ENCODE data around the gene SAPCD1.

Gene SAPCD1

GRCh38 chr6:31752739-31753319 is 9.6 kb upstream of the SAPCD1 start:
- no peak for DNase-seq (ENCODE audit: low read depth)

GRCh38 chr6:31758281-31758680 is 4.2 kb upstream of the SAPCD1 start:
- DNase-seq (ENCODE audit: low read depth): no peak

- DNase-seq (ENCODE audit: low read depth): no peak
Measured at GRCh38 chr6:31760790-31761189, 1.7 kb upstream of the SAPCD1 start.

- DNase-seq (ENCODE audit: low read depth): no peak
Measured at GRCh38 chr6:31761343-31761742, 1.1 kb upstream of the SAPCD1 start.

GRCh38 chr6:31762878-31763618 is 592 bp downstream of the SAPCD1 start:
- DNase-seq (ENCODE audit: low read depth): no peak

GRCh38 chr6:31763619-31763940 is 1.1 kb downstream of the SAPCD1 start:
- no peak for DNase-seq (ENCODE audit: low read depth)

GRCh38 chr6:31764198-31764597 is 1.7 kb downstream of the SAPCD1 start:
- no peak for DNase-seq (ENCODE audit: low read depth)

GRCh38 chr6:31765559-31765909 is 3.1 kb downstream of the SAPCD1 start:
- no peak for DNase-seq (ENCODE audit: low read depth)

GRCh38 chr6:31765910-31766794 is 3.7 kb downstream of the SAPCD1 start:
- DNase-seq (ENCODE audit: low read depth): no peak

- DNase-seq (ENCODE audit: low read depth): no peak
Measured at GRCh38 chr6:31767096-31767645, 4.7 kb downstream of the SAPCD1 start.

- no peak for DNase-seq (ENCODE audit: low read depth)
Measured at GRCh38 chr6:31768363-31769257, 6.2 kb downstream of the SAPCD1 start.

- peak; percentile 63 for DNase-seq (ENCODE audit: low read depth)
Measured at GRCh38 chr6:31769684-31770371, 7.4 kb downstream of the SAPCD1 start.

- DNase-seq (ENCODE audit: low read depth): no peak
Measured at GRCh38 chr6:31770860-31771259, 8.4 kb downstream of the SAPCD1 start.

GRCh38 chr6:31771992-31772358 is 9.5 kb downstream of the SAPCD1 start:
- DNase-seq (ENCODE audit: low read depth): no peak

GRCh38 chr6:31775184-31775583 is 12.7 kb downstream of the SAPCD1 start:
- DNase-seq (ENCODE audit: low read depth): no peak

GRCh38 chr6:31775633-31776484 is 13.4 kb downstream of the SAPCD1 start:
- no peak for DNase-seq (ENCODE audit: low read depth)

GRCh38 chr6:31776485-31776988 is 14.1 kb downstream of the SAPCD1 start:
- DNase-seq (ENCODE audit: low read depth): no peak

- peak; percentile 46 for DNase-seq (ENCODE audit: low read depth)
Measured at GRCh38 chr6:31776989-31777666, 14.7 kb downstream of the SAPCD1 start, which contains the start of gene VWA7. VWA7 (minus strand) TSS chr6:31777328; CDS start chr6:31776779, 549 bp downstream.

GRCh38 chr6:31777667-31778050 is 15.2 kb downstream of the SAPCD1 start:
- no peak for DNase-seq (ENCODE audit: low read depth)
